Measurements from ENCODE around the gene WDR48. TPM values are rescaled to one million over a fixed set of nuclear protein-coding genes. Genes with fewer than 3 reads are reported as not detected.

The WDR48 gene
- polyA plus RNA-seq, 1 donor from 2014 or later: 111 TPM

GRCh38 chr3:39134305-39134704 is 82.5 kb downstream of the WDR48 start:
- Histone ChIP-seq H3K4me2 (ENCODE audit: low read length) (no peak overlapping the region), H2AFZ (ENCODE audit: low read depth, low read length) (no peak overlapping the region), H3K4me3 (ENCODE audit: low read length) (no peak overlapping the region), H3K36me3 (ENCODE audit: insufficient read depth, low read length) (peaks cover 7% of the 10 kb centered on the region), H3K9ac (ENCODE audit: low read length) (no peak overlapping the region), H4K20me1 (ENCODE audit: insufficient read depth) (no peaks in the 10 kb centered on the region), H3K79me2 (replicated peaks; ENCODE audit: insufficient read depth, low read length) (no peaks in the 10 kb centered on the region), H3K9me3 (ENCODE audit: low read length) (no peaks in the 10 kb centered on the region), H3F3A (ENCODE audit: insufficient read depth, low read length, poor library complexity, severe bottlenecking) (no peaks in the 10 kb centered on the region), H3K27ac (ENCODE audit: low read length) (no peak overlapping the region), H3K9me2 (ENCODE audit: insufficient read depth, low read length) (no peaks in the 10 kb centered on the region), H3K27me3 (ENCODE audit: insufficient read depth, low read depth, low read length) (no peaks in the 10 kb centered on the region)
- TF ChIP-seq REST (IDR thresholded peaks at IDR 0.05; ENCODE audit: borderline replicate concordance): no peak
- TF ChIP-seq CTCF (IDR thresholded peaks at IDR 0.05; ENCODE audit: poor library complexity, severe bottlenecking): no peak
- no peak for TF ChIP-seq EZH2 (IDR thresholded peaks at IDR 0.05; ENCODE audit: borderline replicate concordance, insufficient read depth, low read length, poor library complexity, severe bottlenecking)
- no peak for TF ChIP-seq SMC3 (conservative IDR thresholded peaks at IDR 0.05; ENCODE audit: poor library complexity)
- no peak for TF ChIP-seq POLR2AphosphoS5 (IDR thresholded peaks at IDR 0.05)
- TF ChIP-seq EP300 (conservative IDR thresholded peaks at IDR 0.05; ENCODE audit: poor library complexity, severe bottlenecking): no peak
- no peak for TF ChIP-seq MXI1 (conservative IDR thresholded peaks at IDR 0.05; ENCODE audit: poor library complexity, severe bottlenecking)
- TF ChIP-seq RAD21 (conservative IDR thresholded peaks at IDR 0.05): no peak

GRCh38 chr3:39135170-39135805 is 83.5 kb downstream of the WDR48 start:
- Histone ChIP-seq H3K4me3 (ENCODE audit: low read length) (no peak overlapping the region), H3K4me2 (ENCODE audit: low read length) (no peak overlapping the region), H3K9me2 (ENCODE audit: insufficient read depth, low read length) (no peaks in the 10 kb centered on the region), H2AFZ (ENCODE audit: low read depth, low read length) (no peak overlapping the region), H4K20me1 (ENCODE audit: insufficient read depth) (no peaks in the 10 kb centered on the region), H3K79me2 (replicated peaks; ENCODE audit: insufficient read depth, low read length) (no peaks in the 10 kb centered on the region), H3K27me3 (ENCODE audit: insufficient read depth, low read depth, low read length) (no peaks in the 10 kb centered on the region), H3K36me3 (ENCODE audit: insufficient read depth, low read length) (peaks cover 7% of the 10 kb centered on the region), H3F3A (ENCODE audit: insufficient read depth, low read length, poor library complexity, severe bottlenecking) (no peaks in the 10 kb centered on the region), H3K9me3 (ENCODE audit: low read length) (no peaks in the 10 kb centered on the region), H3K27ac (ENCODE audit: low read length) (no peak overlapping the region), H3K9ac (ENCODE audit: low read length) (no peak overlapping the region)
- no peak for TF ChIP-seq MXI1 (conservative IDR thresholded peaks at IDR 0.05; ENCODE audit: poor library complexity, severe bottlenecking)
- TF ChIP-seq POLR2AphosphoS5 (IDR thresholded peaks at IDR 0.05): no peak
- TF ChIP-seq REST (IDR thresholded peaks at IDR 0.05; ENCODE audit: borderline replicate concordance): no peak
- TF ChIP-seq EZH2 (IDR thresholded peaks at IDR 0.05; ENCODE audit: borderline replicate concordance, insufficient read depth, low read length, poor library complexity, severe bottlenecking): no peak
- no peak for TF ChIP-seq RAD21 (conservative IDR thresholded peaks at IDR 0.05)
- TF ChIP-seq EP300 (conservative IDR thresholded peaks at IDR 0.05; ENCODE audit: poor library complexity, severe bottlenecking): no peak
- TF ChIP-seq CTCF (IDR thresholded peaks at IDR 0.05; ENCODE audit: poor library complexity, severe bottlenecking): no peak
- TF ChIP-seq SMC3 (conservative IDR thresholded peaks at IDR 0.05; ENCODE audit: poor library complexity): no peak
- TF ChIP-seq TAF1 (IDR thresholded peaks at IDR 0.05; ENCODE audit: low read depth): no peak

Measured in neural cell (in vitro differentiated cells).